Activated CD8-positive, alpha-beta T cell treated with anti-CD3 and anti-CD28 coated beads for 36 hours (primary cell): ENCODE measurements around the gene LMO3. TPM values are rescaled to one million over a fixed set of nuclear protein-coding genes. Genes with fewer than 3 reads are reported as not detected.

Source experiments
- ATAC-seq: fragments of 200-7000 bp; cut with Tn5 transposase; one replicate; pipeline ENCODE4 v1.10.0; 2021; ENCODE audit warnings: mild to moderate bottlenecking, moderate library complexity
- CTCF ChIA-PET: fragments of 350-600 bp; sonication (Branson Sonifier 250); formaldehyde crosslinking; loops from one replicate; lab custom pipeline; 2021; ENCODE audit warnings: antibody characterized with exemption; lab: Charles Lee
- POLR2A ChIA-PET: fragments of 350-600 bp; sonication (Branson Sonifier 250); formaldehyde crosslinking; loops from one replicate; lab custom pipeline; 2021; ENCODE audit warnings: antibody characterized with exemption; lab: Charles Lee
- DNase-seq: peaks from one replicate; pipeline ENCODE4 v3.0.0-alpha.2; 2020
- H3K27ac Mint-ChIP-seq: one replicate; pipeline ENCODE4 v1.8.0; 2021; ENCODE audit warnings: mild to moderate bottlenecking, mixed read lengths
- H3K27me3 Mint-ChIP-seq: one replicate; pipeline ENCODE4 v1.8.0; 2021; ENCODE audit warnings: mixed read lengths
- H3K36me3 Mint-ChIP-seq: one replicate; pipeline ENCODE4 v1.8.0; 2021; ENCODE audit warnings: low read depth, mixed read lengths
- H3K4me1 Mint-ChIP-seq: one replicate; pipeline ENCODE4 v1.8.0; 2021; ENCODE audit warnings: low read depth, mixed read lengths
- H3K4me3 Mint-ChIP-seq: one replicate; pipeline ENCODE4 v1.8.0; 2021; ENCODE audit warnings: mild to moderate bottlenecking, moderate library complexity, mixed read lengths
- H3K9me3 Mint-ChIP-seq: one replicate; pipeline ENCODE4 v1.8.0; 2021; ENCODE audit warnings: mixed read lengths
- CTCF ChIP-seq: fragments of 200-600 bp; IDR thresholded peaks from one replicate; pipeline ENCODE4 v1.8.0; 2022; ENCODE audit warnings: antibody characterized with exemption, mild to moderate bottlenecking
- intact Hi-C: fragments of 100-400 bp; cut with micrococcal nuclease; formaldehyde crosslinking; loops from one replicate; pipeline ENCODE4 v1.10.0; 2022
- total RNA-seq, 2 experiments: library from RNA; stranded (reverse); gene quantifications; one replicate each; pipeline ENCODE4 v1.2.3, GENCODE V29; 2021

LMO3 gene
- total RNA-seq, 2 experiments from 2014 or later = not detected

GRCh38 chr12:16619537-16619936 lies 13.6 kb upstream of the LMO3 start:
- H3K4me3 Mint-ChIP-seq = no peak overlapping the region
- TF ChIP-seq CTCF = no peak
- no peak for ATAC-seq
- intact Hi-C loops = no loop called here
- POLR2A ChIA-PET = no interaction called here
- no peaks in the 10 kb centered on the region for H3K27me3 Mint-ChIP-seq
- CTCF ChIA-PET = interaction anchor here (0.6 kb wide), 1 partner anchor 53 kb away, joined by 3 read pairs; no protein-coding TSS in a partner anchor
- no peaks in the 10 kb centered on the region for H3K36me3 Mint-ChIP-seq
- no peak overlapping the region for H3K27ac Mint-ChIP-seq
- no peaks in the 10 kb centered on the region for H3K4me1 Mint-ChIP-seq
- no peak for DNase-seq
- H3K9me3 Mint-ChIP-seq = no peaks in the 10 kb centered on the region

- H3K27me3 Mint-ChIP-seq = no peaks in the 10 kb centered on the region
- CTCF ChIA-PET = no interaction called here
Measured at GRCh38 chr12:16618256-16618655, 12.3 kb upstream of the LMO3 start.

GRCh38 chr12:16613199-16613598 lies 7.2 kb upstream of the LMO3 start:
- H3K4me3 Mint-ChIP-seq = no peak overlapping the region
- no peaks in the 10 kb centered on the region for H3K36me3 Mint-ChIP-seq
- intact Hi-C loops = no loop called here
- TF ChIP-seq CTCF = no peak
- DNase-seq = no peak
- no peak for ATAC-seq
- peaks cover 10% of the 10 kb centered on the region for H3K27me3 Mint-ChIP-seq
- ChIA-PET CTCF (no interaction called here), POLR2A (no interaction called here)
- no peaks in the 10 kb centered on the region for H3K4me1 Mint-ChIP-seq
- H3K27ac Mint-ChIP-seq = no peak overlapping the region
- no peaks in the 10 kb centered on the region for H3K9me3 Mint-ChIP-seq

More at GRCh38 chr12:16618256-16618655, 12.3 kb upstream of the LMO3 start:
- POLR2A ChIA-PET = no interaction called here
- no peaks in the 10 kb centered on the region for H3K9me3 Mint-ChIP-seq
- no peak overlapping the region for H3K27ac Mint-ChIP-seq
- TF ChIP-seq CTCF = no peak
- ATAC-seq = no peak
- intact Hi-C loops = no loop called here
- no peak for DNase-seq
- no peaks in the 10 kb centered on the region for H3K4me1 Mint-ChIP-seq
- H3K36me3 Mint-ChIP-seq = no peaks in the 10 kb centered on the region
- H3K4me3 Mint-ChIP-seq = no peak overlapping the region

- no peaks in the 10 kb centered on the region for H3K9me3 Mint-ChIP-seq
- no peak for DNase-seq
- intact Hi-C loops = no loop called here
- ChIA-PET POLR2A (no interaction called here), CTCF (no interaction called here)
- no peak for ATAC-seq
- no peak overlapping the region for H3K27ac Mint-ChIP-seq
- no peak overlapping the region for H3K4me3 Mint-ChIP-seq
- H3K27me3 Mint-ChIP-seq = peaks cover 15% of the 10 kb centered on the region
- no peaks in the 10 kb centered on the region for H3K4me1 Mint-ChIP-seq
- H3K36me3 Mint-ChIP-seq = no peaks in the 10 kb centered on the region
- no peak for TF ChIP-seq CTCF
Measured at GRCh38 chr12:16612647-16613046, 6.7 kb upstream of the LMO3 start.

GRCh38 chr12:16611146-16611545 lies 5.2 kb upstream of the LMO3 start:
- POLR2A ChIA-PET = interaction anchor here (0.6 kb wide), 1 partner anchor 20 kb away, joined by 3 read pairs; no protein-coding TSS in a partner anchor
- ATAC-seq (no peak), DNase-seq (no peak)
- Mint-ChIP-seq H3K9me3 (no peaks in the 10 kb centered on the region), H3K27ac (no peak overlapping the region), H3K36me3 (peaks cover 2% of the 10 kb centered on the region), H3K4me1 (no peaks in the 10 kb centered on the region), H3K27me3 (peaks cover 24% of the 10 kb centered on the region), H3K4me3 (no peak overlapping the region)
- intact Hi-C loops = no loop called here
- CTCF ChIA-PET = no interaction called here
- no peak for TF ChIP-seq CTCF
